ENCODE data around the gene ITSN2. TPM values are rescaled to one million over a fixed set of nuclear protein-coding genes. Genes with fewer than 3 reads are reported as not detected.

The ITSN2 gene
- total RNA-seq, 1 experiment from 2014 or later = 26.5 TPM

DNA sequence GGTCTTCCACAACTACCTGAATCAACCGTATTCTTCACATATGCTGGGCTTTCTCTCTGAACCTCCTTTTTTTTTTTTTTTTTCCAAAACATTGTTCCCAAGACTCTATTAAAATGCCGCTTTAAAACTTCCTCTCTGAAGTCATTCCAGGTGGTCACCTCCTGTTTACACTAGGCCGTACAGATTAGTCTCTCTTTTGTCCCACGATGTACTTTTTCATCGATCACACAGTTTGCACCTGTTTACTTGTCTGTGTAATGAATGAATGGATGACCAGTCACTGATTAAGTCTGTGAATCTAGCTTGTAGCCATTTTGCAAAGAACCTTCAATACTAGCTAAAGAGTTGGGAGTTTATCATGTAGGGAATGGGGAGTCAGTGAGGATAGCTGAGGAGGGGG is 202.2 kb downstream of the ITSN2 start (continued):
- TF ChIP-seq, protein P1, sequence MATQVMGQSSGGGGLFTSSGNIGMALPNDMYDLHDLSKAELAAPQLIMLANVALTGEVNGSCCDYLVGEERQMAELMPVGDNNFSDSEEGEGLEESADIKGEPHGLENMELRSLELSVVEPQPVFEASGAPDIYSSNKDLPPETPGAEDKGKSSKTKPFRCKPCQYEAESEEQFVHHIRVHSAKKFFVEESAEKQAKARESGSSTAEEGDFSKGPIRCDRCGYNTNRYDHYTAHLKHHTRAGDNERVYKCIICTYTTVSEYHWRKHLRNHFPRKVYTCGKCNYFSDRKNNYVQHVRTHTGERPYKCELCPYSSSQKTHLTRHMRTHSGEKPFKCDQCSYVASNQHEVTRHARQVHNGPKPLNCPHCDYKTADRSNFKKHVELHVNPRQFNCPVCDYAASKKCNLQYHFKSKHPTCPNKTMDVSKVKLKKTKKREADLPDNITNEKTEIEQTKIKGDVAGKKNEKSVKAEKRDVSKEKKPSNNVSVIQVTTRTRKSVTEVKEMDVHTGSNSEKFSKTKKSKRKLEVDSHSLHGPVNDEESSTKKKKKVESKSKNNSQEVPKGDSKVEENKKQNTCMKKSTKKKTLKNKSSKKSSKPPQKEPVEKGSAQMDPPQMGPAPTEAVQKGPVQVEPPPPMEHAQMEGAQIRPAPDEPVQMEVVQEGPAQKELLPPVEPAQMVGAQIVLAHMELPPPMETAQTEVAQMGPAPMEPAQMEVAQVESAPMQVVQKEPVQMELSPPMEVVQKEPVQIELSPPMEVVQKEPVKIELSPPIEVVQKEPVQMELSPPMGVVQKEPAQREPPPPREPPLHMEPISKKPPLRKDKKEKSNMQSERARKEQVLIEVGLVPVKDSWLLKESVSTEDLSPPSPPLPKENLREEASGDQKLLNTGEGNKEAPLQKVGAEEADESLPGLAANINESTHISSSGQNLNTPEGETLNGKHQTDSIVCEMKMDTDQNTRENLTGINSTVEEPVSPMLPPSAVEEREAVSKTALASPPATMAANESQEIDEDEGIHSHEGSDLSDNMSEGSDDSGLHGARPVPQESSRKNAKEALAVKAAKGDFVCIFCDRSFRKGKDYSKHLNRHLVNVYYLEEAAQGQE (IDR thresholded peaks at IDR 0.05; ENCODE audit: low read depth) = no peak
- TF ChIP-seq POLR2AphosphoS5 (IDR thresholded peaks at IDR 0.05; ENCODE audit: low read depth, low read length) = no peak
- TF ChIP-seq JUND (IDR thresholded peaks at IDR 0.05) = no peak
- no peak for TF ChIP-seq YY1 (IDR thresholded peaks at IDR 0.05; ENCODE audit: extremely low read depth, insufficient replicate concordance, low read depth, low read length)
- no peak for TF ChIP-seq SIN3A (IDR thresholded peaks at IDR 0.05; ENCODE audit: low read depth)

DNA sequence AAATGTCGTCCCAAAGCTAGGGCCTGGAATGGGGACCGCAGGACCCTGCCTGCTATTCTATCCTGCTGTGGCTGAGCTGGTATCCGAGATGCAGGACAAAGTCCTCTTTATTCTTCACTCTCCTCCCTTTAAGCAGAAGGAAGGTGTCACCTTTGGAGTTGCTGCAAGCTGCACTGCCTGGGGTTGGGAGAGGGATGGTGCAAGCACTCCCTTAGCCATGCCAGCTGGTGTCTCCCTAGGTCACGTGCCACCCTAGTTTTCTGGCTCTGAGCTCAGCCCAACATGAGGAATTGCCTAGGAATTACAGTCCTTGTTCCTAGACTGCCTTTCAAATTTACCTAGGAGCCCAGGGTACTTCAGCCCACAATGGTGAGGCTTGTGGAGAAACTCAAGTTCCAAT is 206.9 kb downstream of the ITSN2 start:
- CTCF ChIA-PET = no interaction called here
- H3K9me2 ChIP-seq (ENCODE audit: insufficient read depth) = no peaks in the 10 kb centered on the region
- no TSS peak for BruUV-seq (replicated peaks)
- TF ChIP-seq POLR2A (IDR thresholded peaks at IDR 0.05; ENCODE audit: borderline replicate concordance, extremely low read depth, insufficient read depth, insufficient read length) (no peak), JUND (IDR thresholded peaks at IDR 0.05) (no peak), ZBTB33 (IDR thresholded peaks at IDR 0.05; ENCODE audit: extremely low read depth, insufficient replicate concordance, low read length) (no peak)
- DNase-seq (ENCODE audit: low read depth, low spot score) = no peak
- H3K4me2 ChIP-seq (ENCODE audit: low read length) = no peak overlapping the region
- no peaks in the 10 kb centered on the region for H3K79me2 ChIP-seq (ENCODE audit: insufficient read depth, low read length)
- no peaks in the 10 kb centered on the region for H3K4me1 ChIP-seq (ENCODE audit: control insufficient read depth in 1 of 2, insufficient read depth in 2 of 2, low read length in 2 of 2)
- H3K36me3 ChIP-seq (ENCODE audit: control insufficient read depth in 1 of 2, insufficient read depth in 2 of 2, low read length in 2 of 2) = no peaks in the 10 kb centered on the region
- no peaks in the 10 kb centered on the region; a peak in 1 of 4 replicates for H3K9me3 ChIP-seq (ENCODE audit: control insufficient read depth in 1 of 2, insufficient read depth in 1 of 2, low read depth in 1 of 2, low read length in 2 of 2)
- no peak overlapping the region for H3K4me3 ChIP-seq (replicated peaks in 1 of 2; ENCODE audit: low read depth in 1 of 2, low read length in 2 of 2)
- H3K27me3 ChIP-seq (ENCODE audit: insufficient read depth, low read length) = no peaks in the 10 kb centered on the region
- no peaks in the 10 kb centered on the region for H4K20me1 ChIP-seq (ENCODE audit: insufficient read depth)
- intact Hi-C loops (cut with micrococcal nuclease) = no loop called here
- no peak for ATAC-seq
- no peak overlapping the region for H3K9ac ChIP-seq (ENCODE audit: low read length)
- no peak overlapping the region for H3K27ac ChIP-seq (ENCODE audit: low read depth, low read length)
- POLR2A ChIA-PET = no interaction called here
- RAD21 ChIA-PET (ENCODE audit: low non-redundant PET in 1 of 2, low total read pairs in 2 of 2, uncharacterized antibody in 2 of 2, unreplicated experiment in 2 of 2) = no interaction called here
- H2AFZ ChIP-seq (ENCODE audit: low read depth, low read length, poor library complexity, severe bottlenecking) = no peak overlapping the region

Other genes with a start within 250 kb of the ITSN2 start
- not detected for gene PFN4, start 237.2 kb downstream of the ITSN2 start, total RNA-seq (2021; ENCODE audit: unreplicated experiment)
- gene FAM228B, start 237.1 kb downstream of the ITSN2 start, total RNA-seq (2021; ENCODE audit: unreplicated experiment) = 5.6 TPM
- not detected for gene FAM228A, start 185.5 kb downstream of the ITSN2 start, total RNA-seq (2021; ENCODE audit: unreplicated experiment)
- 10.4 TPM for gene NCOA1, start 130.7 kb upstream of the ITSN2 start, total RNA-seq (2021; ENCODE audit: unreplicated experiment)

All from HCT116 (cell line).